RWPE1 (cell line): ENCODE measurements around the gene AGXT.
A peak's percentile ranks its signal among the peaks of the same experiment; 100 is the strongest.

Source experiments
- CTCF ChIA-PET: fragments of 350-600 bp; sonication (Branson Sonifier 250); formaldehyde crosslinking; extraction: SDS; loops from one replicate; lab custom pipeline; 2021; lab: Yijun Ruan, JAX
- POLR2A ChIA-PET: fragments of 400-600 bp; formaldehyde crosslinking; extraction: SDS; loops from one replicate; lab custom pipeline; 2020; ENCODE audit warnings: antibody characterized with exemption; ENCODE audit not compliant: low non-redundant PET; lab: Yijun Ruan, JAX
- DNase-seq: peaks from one replicate; pipeline ENCODE4 v3.0.0; 2012; ENCODE audit warnings: low spot score
- H3K27ac ChIP-seq: fragments of 450-650 bp; 2 replicates; pipeline ENCODE4 v1.5.1; 2017
- CTCF ChIP-seq: fragments of 450-650 bp; conservative IDR thresholded peaks from 2 replicates; pipeline ENCODE4 v1.5.1; 2017; ENCODE audit warnings: low read depth, mild to moderate bottlenecking

AGXT gene

GRCh38 chr2:240822280-240822847, 46.3 kb upstream of the AGXT start:
- ChIA-PET POLR2A (no interaction called here), CTCF (no interaction called here)
- H3K27ac ChIP-seq, result no peak overlapping the region
- no peak for DNase-seq
- no peak for TF ChIP-seq CTCF

DNA sequence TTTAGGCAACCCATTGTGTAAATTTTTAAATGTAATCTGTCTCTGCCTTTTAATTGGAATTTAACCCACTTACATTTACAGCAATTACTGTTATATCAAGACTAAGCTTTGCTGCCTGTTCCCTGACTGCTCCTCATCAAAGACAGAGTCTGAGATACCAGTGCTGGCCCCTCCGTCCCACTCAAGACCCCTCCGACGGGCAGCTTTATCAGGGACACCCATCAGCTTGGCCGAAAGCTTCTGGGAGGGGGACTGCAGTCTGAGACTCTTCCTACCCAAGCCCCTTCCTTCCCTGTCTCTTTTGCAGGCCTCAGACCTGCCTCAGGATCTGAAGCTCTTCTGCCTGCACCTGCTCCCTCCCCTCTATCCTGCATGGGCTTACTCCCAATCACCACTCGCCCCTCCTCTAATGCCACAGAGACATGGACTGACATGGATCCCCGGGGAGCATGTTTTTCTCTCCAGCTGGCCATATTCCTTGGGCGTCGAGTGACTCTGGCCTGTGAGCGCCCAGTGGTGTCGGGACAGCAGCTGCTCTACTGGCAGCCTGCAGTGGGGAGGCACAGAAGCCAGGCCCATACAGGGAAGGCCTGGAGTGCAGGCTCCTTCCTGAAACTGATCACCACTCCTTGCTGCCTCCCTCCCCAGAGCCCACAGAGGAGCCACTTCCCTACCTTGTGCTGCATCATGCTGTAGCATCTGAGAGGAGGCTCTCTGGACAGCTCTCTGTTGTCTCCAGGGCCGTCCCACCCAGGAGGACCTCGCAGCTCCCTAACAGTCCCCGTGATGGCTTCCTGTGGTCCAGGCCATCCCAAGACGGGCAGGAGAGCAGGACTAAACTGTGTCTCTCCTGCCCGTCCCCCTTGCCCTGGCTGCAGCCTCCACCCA, 44.9 kb upstream of the AGXT start:
- no peak for DNase-seq

GRCh38 chr2:240825476-240825875, 43.1 kb upstream of the AGXT start:
- POLR2A ChIA-PET, result no interaction called here
- TF ChIP-seq CTCF, result no peak
- H3K27ac ChIP-seq, result no peak overlapping the region
- CTCF ChIA-PET, result no interaction called here
- DNase-seq, result no peak

More for the DNA sequence above, 44.9 kb upstream of the AGXT start:
- no peak for TF ChIP-seq CTCF
- POLR2A ChIA-PET, result no interaction called here
- H3K27ac ChIP-seq, result no peak overlapping the region
- CTCF ChIA-PET, result interaction anchor here (0.6 kb wide), 2 partner anchors 211 to 780 kb away, joined by 3 to 4 read pairs; no protein-coding TSS in a partner anchor

GRCh38 chr2:240831594-240832204, 36.9 kb upstream of the AGXT start:
- no peak for DNase-seq
- POLR2A ChIA-PET, result no interaction called here
- CTCF ChIA-PET, result no interaction called here
- no peak for TF ChIP-seq CTCF
- no peak overlapping the region for H3K27ac ChIP-seq

- ChIA-PET CTCF (no interaction called here), POLR2A (no interaction called here)
- peak; percentile 89 for DNase-seq
- TF ChIP-seq CTCF, result no peak
- H3K27ac ChIP-seq, result no peak overlapping the region
Measured at GRCh38 chr2:240832205-240832727, 36.4 kb upstream of the AGXT start.

- H3K27ac ChIP-seq, result no peak overlapping the region
- TF ChIP-seq CTCF, result no peak
- ChIA-PET CTCF (interaction anchor here (0.5 kb wide), 1 partner anchor 1741 kb away, joined by 3 read pairs; no protein-coding TSS in a partner anchor), POLR2A (no interaction called here)
- DNase-seq, result no peak
Measured at GRCh38 chr2:240832921-240833494, 35.6 kb upstream of the AGXT start.
